K562 (cell line): ENCODE measurements around the gene S1PR1. TPM values are rescaled to one million over a fixed set of nuclear protein-coding genes. Genes with fewer than 3 reads are reported as not detected.

Experiments
- ATAC-seq: fragments of 200-7000 bp; cut with Tn5 transposase; 3 replicates; pipeline ENCODE4 v1.9.1; 2020; ENCODE audit warnings: moderate library complexity
- BruUV-seq: library from RNA; stranded (reverse); fragments of 400-500 nt; replicated peaks from 2 replicates; lab custom pipeline; 2021; lab: Mats Ljungman, UMichigan
- CTCF ChIA-PET: fragments of 300-600 bp; formaldehyde crosslinking; extraction: SDS; loops from one replicate; lab custom pipeline; 2021; ENCODE audit warnings: low intra/inter-chr PET ratio; lab: Yijun Ruan, JAX
- POLR2A ChIA-PET: fragments of 300-600, 350-650 bp; sonication (Branson Sonifier 250); formaldehyde crosslinking; extraction: SDS; loops from one replicate; lab custom pipeline; 2021; ENCODE audit warnings: antibody characterized with exemption, inconsistent platforms; lab: Yijun Ruan, JAX
- DNase-seq, 4 experiments: peaks; one replicate each; pipeline versions ENCODE4 v3.0.0 to v3.0.0-alpha.2; 2011 to 2018; ENCODE audit warnings: low spot score in 3 of 4, mixed read lengths in 3 of 4; ENCODE audit errors: extremely low read depth in 1 of 4
- FAIRE-seq: peaks from 2 replicates; lab custom pipeline; 2011; peaks lifted over from hg19 to GRCh38; lab: Jason Lieb, UNC
- H2AFZ ChIP-seq: 2 replicates; pipeline ENCODE4 v1.6.0; 2011; ENCODE audit warnings: low read depth, low read length, control low read depth, inconsistent platforms
- H3K27ac ChIP-seq: fragments of 200-600 bp; 3 replicates; pipeline ENCODE4 v1.8.0; 2011; ENCODE audit warnings: low read depth, mild to moderate bottlenecking, control low read depth, inconsistent platforms, low read length, moderate library complexity, mixed read lengths; ENCODE audit errors: extremely low read depth
- H3K27me3 ChIP-seq, 2 experiments: fragments of 300-600 bp in 1 of 2; 2 replicates in 1 of 2; 3 replicates in 1 of 2; pipeline versions ENCODE4 v1.6.0 to v1.8.0; 2011; ENCODE audit warnings: inconsistent platforms in 2 of 2, low read length in 2 of 2, mild to moderate bottlenecking in 1 of 2, mixed read lengths in 1 of 2, moderate library complexity in 1 of 2; ENCODE audit not compliant: control insufficient read depth in 2 of 2, insufficient read depth in 2 of 2
- H3K36me3 ChIP-seq: fragments of 300-600 bp; 3 replicates; pipeline ENCODE4 v1.8.0; 2011; ENCODE audit warnings: mild to moderate bottlenecking, low read length, inconsistent platforms; ENCODE audit not compliant: control insufficient read depth, insufficient read depth
- H3K4me1 ChIP-seq, 2 experiments: fragments of 200-600 bp in 1 of 2; replicated peaks in 1 of 2; 2 replicates in 1 of 2; 3 replicates in 1 of 2; pipeline versions ENCODE4 v1.5.1 to v1.8.0; 2011; ENCODE audit warnings: inconsistent platforms in 2 of 2, low read length in 2 of 2, mild to moderate bottlenecking in 1 of 2, mixed read lengths in 1 of 2, moderate library complexity in 1 of 2; ENCODE audit not compliant: control insufficient read depth in 2 of 2, insufficient read depth in 2 of 2
- H3K4me2 ChIP-seq: 2 replicates; pipeline ENCODE4 v1.6.1; 2011; ENCODE audit warnings: low read length, control low read depth, inconsistent platforms, mixed read lengths; ENCODE audit not compliant: insufficient read depth
- H3K4me3 ChIP-seq: fragments of 200-600 bp; sonication (generic), shearing (Covaris generic); 2 replicates; pipeline ENCODE4 v1.5.1; 2016; ENCODE audit warnings: control low read depth, inconsistent platforms
- H3K79me2 ChIP-seq: fragments of 200-600 bp; 3 replicates; pipeline ENCODE4 v1.8.0; 2011; ENCODE audit warnings: low read length, inconsistent platforms; ENCODE audit not compliant: control insufficient read depth, insufficient read depth
- H3K9ac ChIP-seq, 2 experiments: 2 replicates each; pipeline versions ENCODE4 v1.6.0 to v1.6.1; 2011; ENCODE audit warnings: low read depth in 2 of 2, low read length in 2 of 2, control low read depth in 1 of 2, inconsistent platforms in 1 of 2, mild to moderate bottlenecking in 1 of 2, mixed read lengths in 1 of 2; ENCODE audit not compliant: insufficient read depth in 1 of 2
- H3K9me1 ChIP-seq: one replicate; pipeline ENCODE4 v1.6.0; 2011; ENCODE audit warnings: inconsistent platforms, mild to moderate bottlenecking, low read length, moderate library complexity; ENCODE audit not compliant: control insufficient read depth, insufficient read depth
- H3K9me3 ChIP-seq: replicated peaks from 2 replicates; pipeline ENCODE4 v1.5.1; 2011; ENCODE audit warnings: low read depth, low read length, inconsistent platforms; ENCODE audit not compliant: control insufficient read depth, insufficient read depth
- H4K20me1 ChIP-seq: replicated peaks from 2 replicates; pipeline ENCODE4 v1.6.1; 2011; ENCODE audit warnings: low read length, inconsistent platforms, mixed read lengths; ENCODE audit not compliant: control insufficient read depth, insufficient read depth
- CBFA2T3 ChIP-seq: fragments of 450-650 bp; IDR thresholded peaks from 2 replicates; pipeline ENCODE4 v1.6.1; 2017
- CTBP1 ChIP-seq: fragments of 450-650 bp; IDR thresholded peaks from 2 replicates; pipeline ENCODE4 v1.6.1; 2016; ENCODE audit warnings: borderline replicate concordance
- CXXC5 ChIP-seq: fragments of 250-450 bp; sonication (Bioruptor Pico); IDR thresholded peaks from 2 replicates; pipeline ENCODE4 v1.8.0; 2022; ENCODE audit warnings: inconsistent platforms, mild to moderate bottlenecking, moderate library complexity
- GTF2B ChIP-seq: IDR thresholded peaks from 2 replicates; pipeline ENCODE4 v1.6.1; 2011; ENCODE audit not compliant: insufficient read length; ENCODE audit errors: extremely low read depth
- HMBOX1 ChIP-seq: sonication (generic); IDR thresholded peaks from 2 replicates; pipeline ENCODE4 v1.6.1; 2016
- HOXB6 ChIP-seq: fragments of 250-450 bp; sonication (Bioruptor Pico); IDR thresholded peaks from 2 replicates; pipeline ENCODE4 v1.5.1; 2022; ENCODE audit warnings: mild to moderate bottlenecking, borderline replicate concordance
- KAT7 ChIP-seq: sonication (generic); formaldehyde crosslinking; IDR thresholded peaks from 2 replicates; pipeline ENCODE4 v1.8.0; 2022; ENCODE audit warnings: missing genetic modification reagents, mild to moderate bottlenecking, borderline replicate concordance
- KDM1A ChIP-seq, 2 experiments: fragments of 450-650 bp; IDR thresholded peaks; 2 replicates each; pipeline ENCODE4 v1.6.1; 2016; ENCODE audit warnings: mild to moderate bottlenecking in 2 of 2
- KHSRP ChIP-seq: fragments of 450-650 bp; IDR thresholded peaks from 2 replicates; pipeline ENCODE4 v1.6.1; 2017
- MEF2D ChIP-seq: conservative IDR thresholded peaks from 2 replicates; pipeline ENCODE4 v1.6.1; 2016; ENCODE audit warnings: low read depth, missing genetic modification characterization, missing compliant biosample characterization
- MEIS2 ChIP-seq: fragments of 450-650 bp; IDR thresholded peaks from 2 replicates; pipeline ENCODE4 v1.6.1; 2014; ENCODE audit warnings: mild to moderate bottlenecking; ENCODE audit not compliant: partially characterized antibody
- PBX2 ChIP-seq, 2 experiments: IDR thresholded peaks in 1 of 2; conservative IDR thresholded peaks in 1 of 2; 2 replicates each; pipeline ENCODE4 v1.6.1; 2016; ENCODE audit warnings: low read depth in 2 of 2, mild to moderate bottlenecking in 1 of 2, missing compliant biosample characterization in 1 of 2, missing genetic modification characterization in 1 of 2, moderate library complexity in 1 of 2
- SMAD4 ChIP-seq: fragments of 250-450 bp; sonication (Bioruptor Pico); conservative IDR thresholded peaks from 2 replicates; pipeline ENCODE4 v1.8.0; 2021; ENCODE audit warnings: inconsistent platforms, mild to moderate bottlenecking, moderate library complexity
- SMARCB1 ChIP-seq: IDR thresholded peaks from 2 replicates; pipeline ENCODE4 v1.6.1; 2011; ENCODE audit warnings: improper control_type of control experiment, low read depth; ENCODE audit not compliant: insufficient read length
- SMARCC2 ChIP-seq: fragments of 450-650 bp; IDR thresholded peaks from 2 replicates; pipeline ENCODE4 v1.6.1; 2017; ENCODE audit warnings: antibody characterized with exemption, moderate library complexity, mild to moderate bottlenecking, low read depth
- SPI1 ChIP-seq: IDR thresholded peaks from 2 replicates; pipeline ENCODE4 v1.6.1; 2011; ENCODE audit warnings: low read depth, low read length, control low read depth, borderline replicate concordance
- TAL1 ChIP-seq: fragments of 450-650 bp; IDR thresholded peaks from 2 replicates; pipeline ENCODE4 v1.6.1; 2016; ENCODE audit warnings: mild to moderate bottlenecking
- TCF3 ChIP-seq: sonication (generic); formaldehyde crosslinking; IDR thresholded peaks from 2 replicates; pipeline ENCODE4 v1.4.0; 2020; ENCODE audit warnings: mild to moderate bottlenecking, missing genetic modification reagents
- ZNF584 ChIP-seq: fragments of 200-800 bp; sonication (Bioruptor generic); IDR thresholded peaks from 2 replicates; pipeline ENCODE4 v1.6.1; 2016; ENCODE audit warnings: low read depth, mild to moderate bottlenecking, missing genetic modification characterization, missing compliant biosample characterization
- WGBS: fragments of 100-300 bp; shearing (Covaris generic); methylation state at CpG from one replicate; pipeline ENCODE4 v1.1.6; 2016; ENCODE audit warnings: low coverage, mixed read lengths; ENCODE audit not compliant: insufficient coverage; ENCODE audit errors: missing lambda C conversion rate; 5-methylcytosine and 5-hydroxymethylcytosine counted together
- in situ Hi-C: fragments of 300-500 bp; cut with MboI; formaldehyde crosslinking; loops from 4 replicates; pipeline ENCODE4 v1.15.0; 2018; ENCODE audit warnings: inconsistent platforms, mixed read lengths
- intact Hi-C: fragments of 100-400 bp; cut with micrococcal nuclease; formaldehyde crosslinking; loops from 2 replicates; pipeline ENCODE4 v1.14.2; 2022
- polyA plus RNA-seq, 8 experiments: library from polyadenylated mRNA; depleted of rRNA in 4 of 8; stranded (reverse) in 5 of 8; unstranded in 3 of 8; fragments of >200 nt; fragmentation: Nextera tagmentation in 2 of 8; fragmentation: Illumina TruSeq in 1 of 8; extraction: Ambion mirVana in 2 of 8; extraction: Trizol in 1 of 8; gene quantifications; 2 replicates each; pipeline versions ENCODE4 v1.2.1 to v1.2.3, GENCODE V29; 2011 to 2014; ENCODE audit warnings: inconsistent platforms in 1 of 8, missing spikeins in 1 of 8
- total RNA-seq, 7 experiments: library from RNA; depleted of rRNA in 6 of 7; stranded (reverse); fragments of >200 nt in 6 of 7; fragmentation: Illumina TruSeq in 2 of 7; extraction: Trizol in 2 of 7; gene quantifications; 2 replicates each; pipeline versions ENCODE4 v1.2.1 to v1.2.3, GENCODE V29; 2011 to 2021; ENCODE audit warnings: low replicate concordance in 1 of 7

The S1PR1 gene
- total and polyA plus RNA-seq, 9 of the 15 experiments (the other 6 are each of a cell fraction or from before 2014, with no cell fraction given): 0.22 to 1.2 (median 0.43) TPM

GRCh38 chr1:101253976-101254674 is 17.3 kb downstream of the S1PR1 start:
- Histone ChIP-seq H2AFZ (no peak overlapping the region; the same call in 1 of the 2 replicates), H4K20me1 (no peaks in the 10 kb centered on the region), H3K4me1 (peaks cover 9 to 24% of the 10 kb centered on the region in 2 experiments), H3K27ac (peak overlapping the region; percentile 23; the same call in 1 of the 3 replicates), H3K9me1 (no peaks in the 10 kb centered on the region), H3K9me3 (no peaks in the 10 kb centered on the region), H3K4me2 (peak overlapping the region; percentile 43; the same call in 1 of the 2 replicates), H3K27me3 (no peaks in the 10 kb centered on the region), H3K4me3 (no peak overlapping the region; the same call in 1 of the 2 replicates), H3K79me2 (no peaks in the 10 kb centered on the region), H3K9ac (no peak overlapping the region), H3K36me3 (no peaks in the 10 kb centered on the region)
- no TSS peak for BruUV-seq
- FAIRE-seq (peak; percentile 51), DNase-seq (peak in 1 of 4 experiments; percentile 54), ATAC-seq (peak; percentile 13; the same call in 1 of the 3 replicates)
- intact Hi-C loops (no loop called here), in situ Hi-C loops (no loop called here)
- POLR2A ChIA-PET: no interaction called here
- WGBS: 24% methylated on average over 11 of the region's 11 CpGs
- CTCF ChIA-PET: no interaction called here
- TF ChIP-seq SMAD4 (no peak), MEIS2 (peak; percentile 76), HOXB6 (CRISPR knock-in tag) (no peak), GTF2B (no peak), SMARCC2 (no peak), TCF3 (peak; percentile 46), SPI1 (no peak), HMBOX1 (peak; percentile 99), TAL1 (0 out of 2 replicates have a peak, but pooled peaks have one; percentile 21), KAT7 (CRISPR knock-in tag) (no peak), SMARCB1 (no peak), CBFA2T3 (peak; percentile 54; the same call in 1 of the 2 replicates), PBX2 (CRISPR knock-in tag; IDR thresholded peaks at IDR 0.05; ENCODE audit: low read depth) (no peak), PBX2 (tag; conservative IDR thresholded peaks at IDR 0.05; ENCODE audit: low read depth) (peak; percentile 63; the same call in 1 of the 2 replicates), CXXC5 (CRISPR knock-in tag) (no peak), ZNF584 (peak; percentile 71), MEF2D (tag) (no peak), KDM1A (IDR thresholded peaks at IDR 0.05) (peak; percentile 67 to 70; a peak in 3 of 4 replicates), CTBP1 (peak; percentile 32; the same call in 1 of the 2 replicates), KHSRP (no peak)
